GM18498 (cell line): ENCODE measurements around the gene HOXD10.

ENCODE experiments used
- ATAC-seq: cut with Tn5 transposase; IDR thresholded peaks from one replicate; pipeline ENCODE4 v1.9.1; 2021; ENCODE audit warnings: mild to moderate bottlenecking, moderate library complexity; ENCODE audit not compliant: unreplicated experiment

Gene HOXD10

DNA sequence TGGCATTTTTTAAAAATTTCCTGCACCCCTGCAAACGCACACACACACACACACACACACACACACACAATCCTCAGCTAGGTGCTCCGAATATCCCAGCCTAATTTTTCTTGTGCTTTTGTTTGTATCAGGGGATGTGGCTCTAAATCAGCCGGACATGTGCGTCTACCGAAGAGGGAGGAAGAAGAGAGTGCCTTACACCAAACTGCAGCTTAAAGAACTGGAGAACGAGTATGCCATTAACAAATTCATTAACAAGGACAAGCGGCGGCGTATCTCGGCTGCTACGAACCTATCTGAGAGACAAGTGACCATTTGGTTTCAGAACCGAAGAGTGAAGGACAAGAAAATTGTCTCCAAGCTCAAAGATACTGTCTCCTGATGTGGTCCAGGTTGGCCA, 22.2 kb upstream of the HOXD10 start:
- ATAC-seq, result no peak

DNA sequence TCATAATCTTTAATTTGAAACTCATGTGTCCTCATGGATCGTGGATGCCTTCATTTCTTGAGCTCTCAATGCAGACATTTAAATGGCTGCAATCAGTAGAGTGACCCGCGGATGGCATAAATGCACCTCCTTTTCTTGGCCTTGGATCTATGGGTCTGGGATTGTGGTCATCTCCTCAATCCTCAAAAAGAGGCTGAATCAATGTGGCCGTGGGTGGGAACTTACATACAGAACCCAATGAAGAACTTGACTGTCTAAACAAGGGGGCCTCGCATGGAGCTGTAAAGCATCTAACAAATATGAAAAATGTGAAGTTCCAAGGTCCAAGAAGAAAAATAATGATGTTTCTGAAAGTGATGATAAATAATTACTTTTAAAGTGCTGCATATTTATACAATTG, 21.2 kb upstream of the HOXD10 start:
- no peak for ATAC-seq

DNA sequence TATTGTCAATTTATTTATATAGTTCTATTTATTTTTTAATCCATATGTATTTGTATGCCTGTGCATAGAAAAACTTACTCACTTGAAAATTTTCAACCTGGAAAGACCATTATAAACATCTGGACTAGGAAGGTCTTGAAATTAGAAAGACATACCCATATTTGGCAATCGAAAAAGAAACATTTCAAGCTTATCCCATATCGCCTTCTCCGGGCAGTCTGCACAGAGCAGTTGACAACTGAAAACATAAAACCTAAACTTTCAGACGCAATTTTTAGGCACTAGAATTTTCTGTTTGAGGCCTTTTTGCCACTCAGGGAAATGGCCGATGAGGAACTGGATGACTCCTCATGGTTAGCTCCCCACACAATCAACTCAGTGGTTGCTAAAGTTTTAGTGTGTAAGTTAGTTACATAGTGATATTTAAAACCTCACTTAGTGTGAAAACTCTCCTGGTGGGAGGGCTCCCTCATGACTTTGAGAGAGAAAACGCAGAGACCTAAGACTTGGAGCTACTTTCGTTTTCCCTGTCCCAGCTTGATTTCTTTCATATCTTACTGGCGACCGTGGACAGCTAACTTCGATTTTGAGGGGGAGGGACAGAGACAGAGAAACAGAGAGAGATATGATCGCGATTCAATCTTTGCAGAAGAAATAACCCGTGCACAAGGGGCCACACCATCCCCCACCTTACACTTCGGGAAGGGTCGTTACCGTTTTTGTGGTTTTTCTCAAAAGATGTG, 20.2 kb upstream of the HOXD10 start:
- no peak for ATAC-seq

DNA sequence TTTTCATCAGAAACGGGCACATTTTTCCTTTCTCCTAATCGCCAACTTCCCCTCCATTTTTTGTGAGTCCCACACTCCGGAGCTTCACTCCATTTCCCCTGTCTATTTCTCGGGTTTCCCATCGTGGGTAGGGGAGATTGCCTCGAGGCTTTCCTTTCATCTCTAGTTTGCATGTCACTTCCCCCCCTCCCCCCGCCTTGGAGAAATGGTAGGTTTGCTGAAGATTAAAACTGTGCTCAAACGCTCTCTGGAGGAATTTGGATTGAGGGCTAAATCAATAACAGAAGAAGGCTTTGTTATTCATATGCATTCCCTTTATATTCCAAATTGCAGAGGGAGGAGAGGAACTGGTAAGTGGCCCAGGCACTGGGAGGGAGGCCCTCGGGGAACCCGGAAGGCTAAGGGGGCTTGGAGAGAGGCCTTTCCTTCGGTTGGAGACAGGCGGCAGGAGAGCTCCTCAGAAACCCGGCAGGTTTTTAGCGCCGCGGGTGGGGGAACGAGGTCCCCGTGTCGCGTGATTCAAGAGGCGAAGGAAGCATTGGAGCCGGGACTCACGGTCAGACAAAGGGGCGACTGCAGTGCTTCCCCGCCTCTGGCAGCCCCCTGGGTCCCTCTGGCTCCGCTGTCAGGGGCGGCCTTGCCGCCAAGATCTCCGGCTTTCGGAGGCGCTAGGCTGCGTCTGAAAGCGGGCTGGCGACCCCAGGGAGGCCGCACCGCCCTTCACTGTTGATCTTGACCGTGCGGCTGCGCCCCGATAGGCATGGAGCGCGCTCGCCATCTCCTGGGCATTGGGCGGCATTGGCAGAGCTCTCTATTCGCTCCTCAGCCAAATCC, 19.4 kb upstream of the HOXD10 start:
- ATAC-seq, result peak; percentile 85

DNA sequence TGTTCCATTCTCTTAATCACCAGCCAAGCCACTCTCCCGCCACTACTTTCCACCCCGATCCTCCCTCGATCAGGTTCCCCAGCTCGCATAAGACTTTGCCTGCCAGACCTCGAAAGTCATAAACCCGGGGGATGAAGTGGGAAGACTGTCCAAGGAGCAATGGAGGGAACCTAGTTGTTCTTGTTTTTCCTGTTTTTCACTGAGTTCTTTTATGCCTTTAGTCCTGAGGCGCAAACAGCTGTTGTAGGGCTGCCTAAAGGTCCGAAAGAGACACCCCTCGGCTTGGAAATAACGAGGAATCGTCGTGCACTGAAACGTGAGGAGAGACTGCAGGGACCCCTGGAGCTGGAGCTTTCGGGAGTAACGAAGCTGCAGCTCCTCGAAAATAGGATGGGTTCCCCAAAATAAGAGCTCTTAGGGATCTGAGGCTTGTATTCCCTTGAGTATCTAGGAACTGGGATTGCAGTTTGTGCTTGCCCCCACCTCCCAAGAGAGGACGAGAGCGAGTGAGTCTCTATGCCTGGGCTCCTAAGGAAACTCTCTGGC, 18.7 kb upstream of the HOXD10 start:
- no peak for ATAC-seq

DNA sequence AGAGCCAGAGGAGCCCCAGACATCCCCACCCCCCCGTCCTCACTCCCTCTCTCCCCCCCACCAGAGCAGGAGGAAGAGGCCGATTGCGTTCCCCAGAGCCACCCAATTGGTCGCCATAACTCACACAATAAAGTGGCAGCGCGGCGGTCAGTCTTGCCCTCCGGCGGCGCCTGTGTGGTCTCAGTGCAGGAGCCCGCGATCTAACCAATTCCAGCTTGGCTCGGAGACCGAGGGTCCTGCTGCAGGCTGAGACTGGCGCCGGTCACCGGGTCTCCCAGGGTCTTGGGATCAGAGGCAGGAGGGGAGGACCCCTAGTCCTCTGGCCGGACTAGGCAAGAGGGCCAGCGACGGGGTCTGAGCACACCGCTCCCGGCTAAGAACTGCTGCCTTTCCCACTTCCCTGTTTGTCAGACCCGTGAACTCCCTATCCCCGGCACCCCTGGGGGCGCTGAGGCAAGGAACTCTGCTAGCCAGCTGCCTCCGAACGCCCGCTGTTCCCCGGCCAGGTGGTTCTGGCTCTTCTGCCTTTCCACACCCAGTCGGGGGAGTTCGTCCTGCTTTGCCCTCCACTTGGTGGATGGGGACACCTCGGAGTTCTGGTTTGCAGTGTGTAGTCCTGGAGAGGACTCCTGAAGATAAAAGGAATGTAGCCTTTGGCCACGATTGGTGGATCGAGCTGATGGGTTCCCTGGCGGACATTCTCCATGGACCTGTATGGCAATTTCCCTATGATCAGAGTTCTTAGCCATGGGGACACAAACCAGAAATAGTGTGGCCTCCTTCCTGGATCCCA, 18.0 kb upstream of the HOXD10 start:
- ATAC-seq, result no peak

DNA sequence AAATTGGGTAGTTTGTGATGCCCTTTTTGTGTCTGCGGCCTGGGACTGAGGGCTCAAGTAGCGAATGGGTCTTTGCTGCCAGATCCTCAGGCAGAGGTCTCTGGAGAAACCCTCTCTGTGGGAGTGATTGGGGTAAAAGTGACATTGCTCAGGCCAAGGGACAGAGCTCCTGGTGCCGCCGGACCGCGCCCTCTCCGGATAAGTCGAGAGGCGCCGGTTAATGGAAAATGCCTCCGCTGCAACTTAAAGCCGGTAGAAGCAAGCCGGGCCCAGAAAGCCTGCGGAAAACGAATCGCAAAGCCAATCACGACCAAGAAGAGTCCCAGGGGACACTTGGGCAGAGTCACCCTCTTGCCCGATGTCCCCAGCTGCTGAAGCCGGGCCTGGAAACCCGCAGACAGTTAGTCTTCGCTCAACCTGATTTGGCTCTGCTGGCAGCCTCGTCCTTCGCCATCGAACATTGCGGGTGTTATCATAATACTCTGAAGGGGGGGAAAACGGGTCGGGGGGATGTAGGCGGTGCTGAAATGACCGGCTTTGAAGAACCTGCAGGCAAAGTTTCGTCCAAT, 17.3 kb upstream of the HOXD10 start:
- ATAC-seq, result no peak

DNA sequence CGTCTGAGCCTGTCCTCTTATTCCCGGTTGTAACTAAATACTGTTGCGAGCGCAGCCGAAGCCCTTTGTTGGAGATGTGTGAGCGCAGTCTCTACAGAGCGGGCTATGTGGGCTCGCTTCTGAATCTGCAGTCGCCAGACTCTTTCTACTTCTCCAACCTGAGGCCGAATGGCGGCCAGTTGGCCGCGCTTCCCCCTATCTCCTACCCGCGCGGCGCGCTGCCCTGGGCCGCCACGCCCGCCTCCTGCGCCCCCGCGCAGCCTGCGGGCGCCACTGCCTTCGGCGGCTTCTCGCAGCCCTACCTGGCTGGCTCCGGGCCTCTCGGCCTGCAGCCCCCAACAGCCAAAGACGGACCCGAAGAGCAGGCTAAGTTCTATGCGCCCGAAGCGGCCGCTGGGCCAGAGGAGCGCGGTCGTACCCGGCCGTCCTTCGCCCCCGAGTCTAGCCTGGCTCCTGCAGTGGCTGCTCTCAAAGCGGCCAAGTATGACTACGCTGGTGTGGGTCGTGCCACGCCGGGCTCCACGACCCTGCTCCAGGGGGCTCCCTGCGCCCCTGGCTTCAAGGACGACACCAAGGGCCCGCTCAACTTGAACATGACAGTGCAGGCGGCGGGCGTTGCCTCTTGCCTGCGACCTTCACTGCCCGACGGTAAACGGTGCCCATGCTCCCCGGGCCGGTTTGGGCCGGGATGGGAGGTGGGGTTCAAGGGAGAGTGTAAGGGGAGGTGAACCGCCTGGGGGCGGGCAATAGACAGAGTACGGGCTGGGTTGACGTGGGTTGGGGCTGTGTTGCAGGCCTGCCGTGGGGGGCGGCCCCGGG, 16.6 kb upstream of the HOXD10 start, which contains the start of gene HOXD12:
Gene HOXD12, plus strand, starts transcription at position 68 of the 819 bp plus-strand sequence. Its CDS starts 7 bp downstream, at position 75.
- ATAC-seq, result no peak

DNA sequence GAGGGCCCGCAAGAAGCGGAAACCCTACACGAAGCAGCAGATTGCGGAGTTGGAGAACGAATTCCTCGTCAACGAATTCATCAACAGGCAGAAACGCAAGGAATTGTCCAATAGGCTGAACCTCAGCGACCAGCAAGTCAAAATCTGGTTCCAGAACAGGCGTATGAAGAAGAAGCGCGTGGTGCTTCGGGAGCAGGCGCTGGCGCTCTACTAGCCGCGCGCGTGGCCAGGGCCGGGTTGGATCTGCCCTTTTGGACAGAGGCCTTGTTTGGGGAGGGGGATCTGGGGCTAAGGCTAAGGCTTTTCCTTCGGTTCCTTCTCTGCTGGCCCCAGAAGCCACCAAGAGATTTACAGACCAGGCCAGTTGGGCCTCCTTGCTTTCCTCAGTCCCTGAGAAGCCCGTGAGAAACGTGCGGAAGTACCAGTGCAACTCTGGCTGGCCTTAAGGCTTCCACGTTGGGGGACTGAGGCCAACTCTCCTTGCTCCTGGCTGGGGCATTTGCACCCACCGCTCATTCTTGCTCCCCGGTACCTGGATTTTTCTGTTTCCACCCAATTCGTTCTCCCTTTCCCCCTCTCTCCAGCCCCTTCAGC, 15.9 kb upstream of the HOXD10 start:
- ATAC-seq, result no peak

DNA sequence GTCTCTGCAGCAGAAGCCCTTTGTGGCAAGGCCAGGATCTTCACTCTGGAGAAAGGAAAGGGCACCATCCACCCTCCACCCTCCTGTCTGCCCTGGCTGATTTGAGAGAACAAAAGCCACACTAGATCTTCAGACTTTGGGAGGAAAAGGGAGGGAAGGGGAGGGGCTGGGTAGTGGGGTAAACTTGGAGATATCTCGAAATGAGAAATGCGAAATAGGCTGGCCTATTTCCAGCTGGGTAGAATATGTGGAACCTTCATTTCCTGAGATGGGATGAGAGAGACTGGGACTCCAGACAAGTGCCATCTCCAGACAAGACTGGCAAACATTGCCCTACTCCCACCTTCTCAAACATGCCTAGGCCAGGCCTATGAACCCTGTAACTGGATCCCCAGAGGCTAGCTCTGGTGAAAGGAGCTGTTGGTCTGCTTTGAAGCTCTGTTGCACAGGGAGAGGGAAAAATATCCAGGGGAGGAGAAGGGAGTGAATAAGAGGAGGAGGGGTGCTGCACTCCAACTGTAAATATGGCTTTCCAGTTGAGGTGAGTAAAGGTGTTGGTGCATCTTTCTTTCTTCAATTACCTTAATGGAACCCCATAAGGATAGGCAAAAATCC, 15.3 kb upstream of the HOXD10 start:
- ATAC-seq, result no peak

DNA sequence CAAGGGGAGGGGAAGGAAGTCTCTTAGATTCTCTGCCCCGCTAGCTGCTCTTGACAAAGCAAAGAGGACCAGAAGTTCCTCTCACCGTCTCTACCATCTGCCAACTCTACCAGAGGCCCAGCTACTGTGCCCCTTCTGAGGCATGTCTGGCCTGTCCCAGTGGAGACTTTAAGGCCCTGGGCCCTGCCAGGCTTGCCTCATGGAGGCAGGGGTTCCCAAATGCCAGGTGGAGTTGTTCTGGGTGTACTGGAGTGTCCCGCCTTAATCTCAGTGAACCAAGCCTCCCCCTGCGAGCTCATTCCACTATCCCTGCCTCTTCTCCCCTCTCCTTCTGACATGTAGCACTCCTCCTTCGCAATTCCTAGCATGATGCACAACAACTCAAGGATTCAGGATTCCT, 14.7 kb upstream of the HOXD10 start:
- ATAC-seq, result no peak

DNA sequence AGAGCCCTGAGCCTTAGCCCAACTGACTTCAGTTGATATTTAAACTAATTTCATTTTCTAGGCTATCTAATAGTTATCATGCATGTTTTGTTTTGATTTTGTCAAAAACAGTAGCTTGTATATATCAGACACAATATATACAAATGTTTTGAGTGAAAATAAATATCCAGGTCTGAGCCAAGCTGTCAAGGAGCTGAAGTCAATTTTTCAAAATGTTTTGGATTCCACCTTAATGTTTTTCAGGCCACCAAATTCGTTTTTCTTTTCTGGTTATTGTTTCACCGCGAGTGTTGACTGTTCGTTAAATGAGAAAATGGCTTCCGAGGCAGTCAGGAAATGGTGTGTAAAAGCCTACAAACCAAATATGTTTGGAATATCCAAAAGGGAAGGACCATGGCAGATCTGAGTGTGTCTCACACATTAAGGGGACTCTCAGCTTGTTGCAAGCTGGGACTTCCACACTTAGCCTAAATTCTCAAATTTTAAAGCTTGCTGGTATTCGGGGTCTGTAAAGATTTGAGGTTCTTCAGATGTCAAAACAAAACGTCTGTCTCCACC, 14.2 kb upstream of the HOXD10 start:
- no peak for ATAC-seq

DNA sequence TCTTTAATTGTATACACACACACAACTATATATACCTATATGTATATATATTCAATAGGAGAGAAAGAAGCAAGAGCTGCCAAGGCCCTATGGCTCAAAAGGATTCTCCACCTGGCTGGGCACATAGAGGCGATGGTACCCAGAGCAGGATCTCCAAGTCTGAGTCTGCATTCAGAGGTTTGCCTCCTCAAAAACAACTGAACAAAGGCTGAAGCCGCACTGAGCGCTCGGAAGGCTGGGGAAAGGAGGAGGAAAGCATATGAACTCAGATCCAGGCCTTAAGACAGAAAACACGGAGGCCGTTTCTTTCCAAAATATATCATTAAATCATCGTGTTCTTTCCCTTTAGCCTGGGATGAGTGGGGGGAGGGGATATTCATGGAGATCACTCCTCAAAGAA, 13.4 kb upstream of the HOXD10 start:
- no peak for ATAC-seq

DNA sequence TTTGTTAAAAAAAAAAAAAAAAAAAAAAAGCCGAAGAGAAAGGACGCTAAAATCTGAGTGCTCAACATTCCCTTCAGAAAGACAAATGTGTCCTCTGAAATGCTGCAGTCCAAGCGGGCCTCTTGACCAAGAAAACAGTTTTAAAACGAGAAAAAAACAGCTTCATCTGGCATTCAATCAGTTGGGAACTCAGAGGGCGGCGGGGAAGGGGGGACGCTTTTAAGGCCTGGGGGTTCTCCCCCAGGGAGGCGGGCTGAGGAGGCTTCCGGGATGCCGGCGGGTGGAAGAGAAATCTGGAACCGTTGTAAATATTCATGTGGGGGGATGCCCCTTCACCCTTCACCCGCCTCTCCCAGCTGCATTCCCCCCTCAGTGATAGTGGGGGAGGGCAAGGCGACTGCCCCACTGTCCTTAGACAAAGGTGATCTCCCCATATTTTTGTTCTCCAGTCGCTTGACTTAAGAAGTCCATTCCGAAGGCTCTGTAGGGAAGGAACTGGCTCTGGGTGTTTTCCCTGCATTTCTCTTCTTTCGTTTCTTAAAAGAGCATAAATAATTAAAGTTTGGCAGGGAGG, 12.7 kb upstream of the HOXD10 start:
- ATAC-seq, result no peak

DNA sequence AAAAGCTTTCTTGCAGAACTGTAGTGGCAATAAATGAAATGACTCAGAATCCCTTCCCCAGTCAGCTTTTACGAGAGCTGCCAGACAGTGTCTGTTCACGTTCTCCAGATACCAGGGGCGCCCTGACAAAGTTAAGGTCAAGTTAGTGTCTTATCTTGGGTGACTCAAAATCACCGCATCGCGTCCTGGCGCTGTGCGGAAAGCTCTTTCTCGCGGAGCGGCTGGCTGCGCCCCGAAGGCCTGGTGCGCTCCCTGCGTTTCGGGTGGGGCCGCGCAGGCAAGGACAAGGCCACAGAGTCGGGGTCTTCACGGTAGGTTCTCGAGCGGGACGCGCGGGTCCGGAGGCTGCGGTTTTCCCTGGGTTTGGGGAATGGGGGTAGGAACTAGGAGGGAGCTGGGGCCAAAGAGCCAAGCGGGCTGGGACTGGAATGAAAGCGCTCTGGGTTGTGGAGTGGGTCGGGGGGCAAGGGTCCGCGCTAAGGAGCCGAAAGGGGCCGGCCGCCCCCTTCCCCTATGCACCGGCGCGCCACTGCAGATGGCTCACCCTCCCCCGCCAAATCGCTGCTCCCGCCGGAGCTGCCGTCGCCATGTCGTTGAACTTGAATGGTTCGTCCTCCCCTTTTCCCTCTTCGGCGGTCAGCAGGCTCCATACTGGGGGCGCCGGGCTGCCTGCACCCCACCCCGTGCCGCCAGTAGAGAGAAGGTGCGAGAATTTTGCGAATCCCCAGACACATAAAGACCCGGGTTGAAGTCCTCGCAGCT, 12.1 kb upstream of the HOXD10 start:
- no peak for ATAC-seq

DNA sequence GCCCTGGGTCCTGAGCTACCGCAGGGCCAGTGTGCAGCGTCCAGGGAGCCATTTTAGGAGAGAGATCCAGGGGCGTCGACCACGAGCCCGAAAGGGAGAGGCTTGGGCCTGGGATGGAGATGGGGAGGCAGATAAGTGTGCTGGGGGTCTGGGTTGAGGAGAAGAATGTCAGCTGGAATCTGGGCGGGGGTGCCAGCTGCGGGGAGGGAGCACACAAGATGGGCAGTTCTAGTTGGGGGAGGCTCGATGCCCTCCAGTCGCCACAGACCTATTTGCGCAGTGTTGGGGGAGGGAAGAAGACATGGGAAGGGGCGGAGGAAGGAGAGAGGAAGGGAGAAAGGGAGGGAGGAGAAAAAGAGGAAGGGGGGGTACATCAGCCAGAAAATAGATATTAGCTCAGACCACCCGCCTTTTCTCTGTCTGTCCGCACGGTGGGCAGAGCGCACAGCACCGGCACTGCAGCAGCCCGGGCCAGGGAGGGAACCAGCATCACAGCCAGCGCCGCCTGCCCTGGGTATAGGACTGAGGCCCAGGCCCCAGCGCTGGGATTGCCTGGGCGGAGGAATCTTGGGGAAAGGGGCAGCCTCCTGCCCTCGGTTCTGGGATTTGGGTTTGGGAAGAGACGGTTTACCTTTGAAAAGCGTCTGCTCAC, 11.4 kb upstream of the HOXD10 start:
- ATAC-seq, result no peak
